ENCODE measurements around the gene NCKIPSD.
"Not testable (repeated sequence)": the region's sequence is repeated elsewhere in the genome, so short reads cannot be mapped to it uniquely, and the experiment has no call there.

NCKIPSD gene

GRCh38 chr3:48685603-48686511 lies at the start of gene NCKIPSD:
Gene NCKIPSD (minus strand): TSS chr3:48685915. CDS start chr3:48685807, 108 bp downstream.
- peak; percentile 86 for DNase-seq (ENCODE audit: low spot score)

- not testable (repeated sequence) for DNase-seq (ENCODE audit: low spot score)
These were observed 49.5 kb upstream of the NCKIPSD start for GRCh38 chr3:48735075-48735767.

DNA sequence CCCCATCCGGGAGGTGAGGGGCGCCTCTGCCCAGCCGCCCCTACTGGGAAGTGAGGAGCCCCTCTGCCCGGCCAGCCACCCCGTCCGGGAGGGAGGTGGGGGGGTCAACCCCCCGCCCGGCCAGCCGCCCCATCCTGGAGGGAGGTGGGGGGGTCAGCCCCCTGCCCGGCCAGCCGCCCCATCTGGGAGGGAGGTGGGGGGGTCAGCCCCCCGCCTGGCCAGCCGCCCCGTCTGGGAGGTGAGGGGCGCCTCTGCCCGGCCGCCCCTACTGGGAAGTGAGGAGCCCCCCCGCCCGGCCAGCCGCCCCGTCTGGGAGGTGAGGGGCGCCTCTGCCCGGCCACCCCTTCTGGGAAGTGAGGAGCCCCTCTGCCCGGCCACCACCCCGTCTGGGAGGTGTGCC lies 48.8 kb upstream of the NCKIPSD start:
- not testable (repeated sequence) for DNase-seq (ENCODE audit: low spot score)

GRCh38 chr3:48733752-48734518 lies 48.2 kb upstream of the NCKIPSD start:
- not testable (repeated sequence) for DNase-seq (ENCODE audit: low spot score)

DNA sequence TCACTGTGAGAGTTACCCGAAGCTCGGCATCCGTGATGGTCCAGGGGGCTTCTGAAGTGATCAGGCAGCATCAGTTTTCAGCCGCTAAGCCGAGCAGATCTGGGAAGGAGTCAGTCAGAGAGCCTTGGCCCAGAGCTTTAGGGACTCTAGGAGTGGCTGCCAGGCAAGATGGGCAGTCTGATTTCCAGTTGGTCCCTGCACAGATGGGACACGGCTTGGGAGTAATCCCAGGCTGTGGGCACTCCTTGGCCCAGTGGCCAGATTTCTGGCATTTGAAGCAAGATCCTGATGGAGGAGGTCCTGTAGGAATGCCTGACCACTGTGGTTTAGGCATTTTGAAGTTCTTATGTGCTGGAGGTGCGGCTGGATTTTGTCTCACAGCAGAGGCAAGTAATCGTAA lies 41.8 kb upstream of the NCKIPSD start:
- no peak for DNase-seq (ENCODE audit: low spot score)

- not testable (repeated sequence) for DNase-seq (ENCODE audit: low spot score)
These were observed 39.6 kb upstream of the NCKIPSD start for GRCh38 chr3:48725185-48725855.

DNA sequence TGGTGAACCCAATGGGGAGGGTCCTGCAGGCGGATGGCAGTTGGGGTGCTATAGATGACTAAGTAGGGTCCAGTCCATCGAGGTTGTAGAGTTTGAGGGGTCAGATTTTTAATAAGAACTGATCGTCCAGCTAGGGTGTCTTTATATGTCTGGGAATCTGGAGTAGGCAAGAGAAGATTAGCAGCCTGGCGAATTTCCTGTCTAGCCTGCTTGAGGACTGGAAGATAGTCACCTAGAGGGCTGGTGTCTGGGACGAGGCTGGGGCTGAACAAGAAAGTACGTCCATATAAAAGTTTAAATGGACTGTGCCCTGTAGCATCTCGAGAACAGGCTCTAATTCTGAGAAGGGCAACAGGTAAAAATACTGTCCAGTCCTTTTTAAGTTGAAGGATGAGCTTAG lies 38.0 kb upstream of the NCKIPSD start:
- no peak for DNase-seq (ENCODE audit: low spot score)

DNA sequence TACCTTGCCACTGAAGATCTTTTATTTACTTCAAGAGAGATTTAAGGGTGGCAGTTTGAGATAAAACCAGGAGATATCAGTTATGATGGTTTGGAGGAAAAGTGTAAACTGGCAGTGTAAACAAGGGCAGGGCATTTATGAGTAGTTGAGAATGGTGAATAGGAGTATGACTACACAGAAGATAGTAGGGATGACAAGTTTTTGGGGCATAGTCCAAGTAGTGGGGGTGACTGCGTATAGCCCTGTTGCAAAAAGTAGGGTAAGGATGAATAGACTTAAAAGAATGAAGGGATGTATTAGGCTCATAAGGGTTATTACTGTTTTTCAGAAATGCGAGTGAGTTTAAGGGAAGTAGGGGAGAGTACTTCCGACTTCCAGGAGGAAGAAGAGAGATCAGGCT lies 37.6 kb upstream of the NCKIPSD start:
- not testable (repeated sequence) for DNase-seq (ENCODE audit: low spot score)

GRCh38 chr3:48716982-48717746 lies 31.4 kb upstream of the NCKIPSD start, which contains the start of gene IP6K2:
Gene IP6K2 (minus strand): TSS chr3:48717221. CDS start chr3:48695291, 21,930 bp downstream.
- peak; percentile 98 for DNase-seq (ENCODE audit: low spot score)

GRCh38 chr3:48716508-48716981 lies 30.8 kb upstream of the NCKIPSD start:
- no peak for DNase-seq (ENCODE audit: low spot score)

GRCh38 chr3:48715174-48715800 lies 29.6 kb upstream of the NCKIPSD start:
- peak; percentile 51 for DNase-seq (ENCODE audit: low spot score)

GRCh38 chr3:48711727-48712126 lies 26.0 kb upstream of the NCKIPSD start:
- DNase-seq (ENCODE audit: low spot score), result no peak

DNA sequence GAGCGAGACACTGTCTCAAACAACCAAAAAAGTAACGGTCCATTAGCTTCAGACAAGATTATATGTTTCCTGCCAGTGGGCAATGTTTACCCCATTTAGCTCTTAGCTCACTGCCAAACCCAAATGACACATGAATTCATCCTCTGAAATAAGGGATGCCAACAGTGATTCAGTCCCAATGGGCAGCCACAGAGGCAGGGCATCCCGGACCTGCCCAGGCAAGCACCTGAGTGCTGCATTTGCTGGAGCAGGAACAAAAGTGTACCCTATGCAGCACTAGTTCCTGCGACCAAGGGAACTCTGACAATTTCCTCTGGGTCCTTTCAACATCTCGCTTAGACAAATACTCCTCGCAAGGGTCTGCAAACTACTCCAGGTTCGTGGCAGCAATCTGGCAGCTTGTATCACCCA lies 23.3 kb upstream of the NCKIPSD start:
- DNase-seq (ENCODE audit: low spot score), result no peak

DNA sequence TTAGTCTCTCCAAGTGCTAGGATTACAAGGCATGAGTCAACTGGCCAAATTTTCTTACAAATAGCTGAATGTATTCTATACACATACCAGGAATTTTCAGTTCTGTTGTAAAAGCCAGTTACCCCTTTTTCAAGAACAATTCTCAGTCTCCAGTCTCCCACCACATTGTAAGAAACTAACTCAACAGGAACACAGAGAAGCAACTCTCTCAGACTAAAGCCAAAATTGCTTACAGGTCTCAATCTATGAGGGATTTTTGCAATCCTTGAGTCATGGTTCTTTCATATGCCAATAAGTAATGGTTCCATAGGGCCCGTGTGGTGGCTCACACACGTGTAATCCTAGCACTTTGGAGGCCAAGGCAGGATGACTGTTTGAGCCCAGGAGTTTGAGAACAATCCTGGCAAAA lies 22.8 kb upstream of the NCKIPSD start:
- no peak for DNase-seq (ENCODE audit: low spot score)

GRCh38 chr3:48707157-48707556 lies 21.4 kb upstream of the NCKIPSD start:
- DNase-seq (ENCODE audit: low spot score), result no peak

DNA sequence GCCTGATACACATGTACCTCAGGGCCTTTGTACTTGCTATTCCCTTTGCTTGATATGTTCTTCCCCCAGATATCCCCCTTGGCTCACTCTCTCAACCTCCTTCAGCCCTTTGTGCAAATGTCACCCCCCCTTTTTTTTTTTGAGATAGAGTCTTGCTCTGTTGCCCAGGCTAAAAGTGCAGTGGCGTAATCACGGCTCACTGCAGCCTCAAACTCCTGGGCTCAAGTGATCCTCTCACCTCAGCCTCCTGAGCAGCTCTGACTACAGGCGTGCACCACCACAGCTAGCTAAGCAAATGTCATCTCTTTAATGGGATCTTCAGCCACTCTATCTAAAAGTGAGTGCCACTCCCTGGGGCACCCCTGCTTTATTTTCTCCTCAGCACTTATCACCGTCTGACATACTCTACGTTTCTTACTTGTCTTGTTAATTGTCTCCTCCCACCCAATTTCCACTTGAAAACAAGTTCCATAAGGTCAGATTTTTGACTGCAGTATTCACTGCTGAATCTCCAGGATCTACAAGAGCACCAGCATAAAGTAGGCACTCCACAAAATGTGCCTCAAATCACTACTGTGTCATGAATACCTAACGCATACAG lies 16.7 kb upstream of the NCKIPSD start:
- no peak for DNase-seq (ENCODE audit: low spot score)

- no peak for DNase-seq (ENCODE audit: low spot score)
These were observed 15.2 kb upstream of the NCKIPSD start for GRCh38 chr3:48700731-48701405.

- DNase-seq (ENCODE audit: low spot score), result no peak
These were observed 13.2 kb upstream of the NCKIPSD start for GRCh38 chr3:48698891-48699290.

- peak; percentile 47 for DNase-seq (ENCODE audit: low spot score)
These were observed 12.2 kb upstream of the NCKIPSD start for GRCh38 chr3:48697952-48698351.
